Psoas muscle (tissue), 8 donors: ENCODE data around the gene TBX18. TPM values are rescaled to one million over a fixed set of nuclear protein-coding genes. Genes with fewer than 3 reads are reported as not detected.

Source experiments
- ATAC-seq, 4 donors: fragments of 200-7000 bp; cut with Tn5 transposase; one replicate each; pipeline ENCODE4 v1.9.1; 2020; ENCODE audit warnings: moderate library complexity in 3 of 4, mild to moderate bottlenecking in 2 of 4
- DNase-seq, 2 donors: peaks; one replicate each; pipeline ENCODE4 v3.0.0-alpha.2; 2020
- H3K27ac ChIP-seq: fragments of 200-600 bp; one replicate; pipeline ENCODE4 v1.8.0; 2022
- H3K27me3 ChIP-seq, 3 donors: fragments of 200-600 bp in 1 of 3; one replicate each; pipeline versions ENCODE4 v1.6.1 to v1.8.0; 2013 to 2022; ENCODE audit warnings: low read length in 2 of 3, mild to moderate bottlenecking in 2 of 3, moderate library complexity in 1 of 3; ENCODE audit not compliant: insufficient read depth in 3 of 3
- H3K36me3 ChIP-seq, 2 donors: fragments of 200-600 bp in 1 of 2; one replicate each; pipeline versions ENCODE4 v1.6.1 to v1.8.0; 2013 to 2022; ENCODE audit warnings: low read depth in 1 of 2, mild to moderate bottlenecking in 1 of 2, moderate library complexity in 1 of 2; ENCODE audit not compliant: insufficient read depth in 1 of 2
- H3K4me1 ChIP-seq: fragments of 200-600 bp; one replicate; pipeline ENCODE4 v1.8.0; 2022
- H3K4me3 ChIP-seq: fragments of 200-600 bp; one replicate; pipeline ENCODE4 v1.8.0; 2022; ENCODE audit warnings: mild to moderate bottlenecking
- H3K9me3 ChIP-seq: fragments of 200-600 bp; one replicate; pipeline ENCODE4 v1.8.0; 2022
- WGBS, 3 donors: extraction: QIAGEN DNeasy Blood & Tissue Kit; methylation state at CpG; one replicate each; pipeline versions ENCODE4 v1.1.6 to v1.1.7; 2013; 5-methylcytosine and 5-hydroxymethylcytosine counted together
- intact Hi-C, 2 donors: fragments of 100-400 bp; cut with DNase I; formaldehyde crosslinking; loops; one replicate each; pipeline versions ENCODE4 v1.11.0 to v1.14.2; 2022
- polyA plus RNA-seq, 3 donors: library from polyadenylated mRNA; stranded (reverse); fragments of 200-250 nt; gene quantifications; one replicate each; pipeline ENCODE4 v1.2.3, GENCODE V29; 2013
- total RNA-seq, 4 donors: library from RNA; stranded (reverse); fragmentation: NEBNext Ultra II Directional in 2 of 4; extraction: Animal tissue kit (Norgen Biotek cat#: 25700) in 2 of 4; gene quantifications; one replicate each; pipeline versions ENCODE4 v1.2.1 to v1.2.4, GENCODE V29; 2021 to 2023
- TF ChIP-seq, protein P1 (sequence below): fragments of 200-600 bp; IDR thresholded peaks from one replicate; pipeline ENCODE4 v1.8.0; 2022; ENCODE audit warnings: antibody characterized with exemption
- donor health status: healthy with polysubstance abuse.
- donor health status: DM: no; HTN: no; CAD: no; lungs with moderate emphysema.
- donor health status: Bipolar disorder and iron deficiency.
- donor health status: healthy.
- donor health status: DM: yes; HTN: yes; CAD: no.
- donor health status: DM: no; HTN: no; CAD: no.
- donor health status: DM: no; HTN: no; CAD: no.
- donor health status: DM: yes; HTN: yes; CAD: no.

Gene TBX18
- total and polyA plus RNA-seq, 7 donors: 0.24 to 1.0 (median 0.55) TPM

DNA sequence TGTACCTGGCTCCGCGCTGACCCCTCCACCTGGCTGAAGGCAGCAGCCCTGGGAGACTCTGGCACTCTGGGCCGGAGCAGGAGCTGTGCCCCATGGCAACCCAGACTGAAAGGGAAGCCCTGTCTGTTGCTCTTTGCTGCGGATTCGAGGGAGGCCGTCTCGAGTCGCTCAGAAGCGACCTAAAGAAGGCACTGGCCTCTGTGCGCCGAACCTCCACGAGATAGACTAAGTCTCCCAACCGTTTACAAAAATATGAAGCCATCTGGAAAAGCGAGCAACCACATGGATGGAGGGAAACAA lies 10.5 kb upstream of the TBX18 start:
- Histone ChIP-seq H3K27me3 (peaks cover 15 to 82% (median 18%) of the 10 kb centered on the region in 3 donors), H3K36me3 (no peaks in the 10 kb centered on the region), H3K9me3 (no peaks in the 10 kb centered on the region), H3K27ac (no peak overlapping the region), H3K4me3 (peak overlapping the region; percentile 61), H3K4me1 (peaks cover 10% of the 10 kb centered on the region)
- TF ChIP-seq, protein P1, sequence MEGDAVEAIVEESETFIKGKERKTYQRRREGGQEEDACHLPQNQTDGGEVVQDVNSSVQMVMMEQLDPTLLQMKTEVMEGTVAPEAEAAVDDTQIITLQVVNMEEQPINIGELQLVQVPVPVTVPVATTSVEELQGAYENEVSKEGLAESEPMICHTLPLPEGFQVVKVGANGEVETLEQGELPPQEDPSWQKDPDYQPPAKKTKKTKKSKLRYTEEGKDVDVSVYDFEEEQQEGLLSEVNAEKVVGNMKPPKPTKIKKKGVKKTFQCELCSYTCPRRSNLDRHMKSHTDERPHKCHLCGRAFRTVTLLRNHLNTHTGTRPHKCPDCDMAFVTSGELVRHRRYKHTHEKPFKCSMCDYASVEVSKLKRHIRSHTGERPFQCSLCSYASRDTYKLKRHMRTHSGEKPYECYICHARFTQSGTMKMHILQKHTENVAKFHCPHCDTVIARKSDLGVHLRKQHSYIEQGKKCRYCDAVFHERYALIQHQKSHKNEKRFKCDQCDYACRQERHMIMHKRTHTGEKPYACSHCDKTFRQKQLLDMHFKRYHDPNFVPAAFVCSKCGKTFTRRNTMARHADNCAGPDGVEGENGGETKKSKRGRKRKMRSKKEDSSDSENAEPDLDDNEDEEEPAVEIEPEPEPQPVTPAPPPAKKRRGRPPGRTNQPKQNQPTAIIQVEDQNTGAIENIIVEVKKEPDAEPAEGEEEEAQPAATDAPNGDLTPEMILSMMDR: no peak
- 9 to 12% (median 11%) methylated on average over 14 of the region's 14 CpGs for WGBS, 3 donors
- DNase-seq (peak in 1 of 2 donors; percentile 46), ATAC-seq (peak in 2 of 4 donors; percentile 16 to 22)
- intact Hi-C loops: no loop called here

DNA sequence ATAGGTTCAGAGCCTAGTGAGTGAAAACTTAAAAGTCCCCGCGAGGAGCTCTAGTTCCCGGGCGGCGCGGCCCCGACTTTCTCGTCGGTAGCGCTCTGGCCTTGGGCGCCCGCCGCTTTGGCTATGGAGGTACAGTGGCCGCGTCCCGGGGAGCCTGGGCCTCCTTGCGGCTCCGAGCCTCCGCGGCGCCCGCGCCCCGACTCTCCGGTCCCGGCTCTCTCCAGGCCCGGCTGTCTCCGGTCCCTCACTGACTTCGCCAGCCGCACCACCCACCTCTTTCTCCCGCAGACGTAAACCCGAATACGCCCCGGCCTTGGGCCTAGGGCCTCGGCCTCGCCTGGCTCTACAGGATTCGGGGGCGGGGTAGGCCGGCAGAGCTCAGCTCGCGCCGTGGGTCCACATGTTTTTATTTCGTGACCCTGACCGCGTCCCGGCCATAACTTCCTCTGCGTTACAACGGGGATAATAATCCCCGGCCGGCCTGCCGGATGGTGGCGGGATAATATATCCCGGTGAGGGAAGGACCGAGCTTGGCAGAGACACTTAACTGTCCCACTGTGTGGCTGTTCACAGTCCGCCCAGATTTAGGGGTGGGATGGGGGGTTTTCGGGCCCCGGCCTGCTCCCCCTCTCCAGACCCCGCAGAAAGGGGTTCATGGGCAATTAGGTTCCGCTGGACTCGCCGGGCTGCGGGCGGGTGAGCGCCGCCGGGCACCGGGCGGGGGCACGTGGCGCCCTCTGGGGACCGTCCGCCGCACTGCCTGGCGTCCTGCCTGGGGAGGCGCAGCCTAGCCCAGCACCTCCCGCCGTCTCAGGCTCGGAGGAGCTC lies 10.0 kb upstream of the TBX18 start:
- Histone ChIP-seq H3K4me3 (peak overlapping the region; percentile 61), H3K27ac (peak overlapping the region; percentile 50), H3K9me3 (no peaks in the 10 kb centered on the region), H3K27me3 (peaks cover 13 to 88% (median 18%) of the 10 kb centered on the region in 3 donors), H3K36me3 (no peaks in the 10 kb centered on the region), H3K4me1 (peaks cover 10% of the 10 kb centered on the region)
- TF ChIP-seq, protein P1: peak; percentile 25
- ATAC-seq (peak; percentile 63 to 84 (median 76)), DNase-seq (peak; percentile 45 to 74)
- WGBS, 3 donors: 1% methylated on average over 70 to 79 of the region's 79 CpGs
- intact Hi-C loops: no loop called here

DNA sequence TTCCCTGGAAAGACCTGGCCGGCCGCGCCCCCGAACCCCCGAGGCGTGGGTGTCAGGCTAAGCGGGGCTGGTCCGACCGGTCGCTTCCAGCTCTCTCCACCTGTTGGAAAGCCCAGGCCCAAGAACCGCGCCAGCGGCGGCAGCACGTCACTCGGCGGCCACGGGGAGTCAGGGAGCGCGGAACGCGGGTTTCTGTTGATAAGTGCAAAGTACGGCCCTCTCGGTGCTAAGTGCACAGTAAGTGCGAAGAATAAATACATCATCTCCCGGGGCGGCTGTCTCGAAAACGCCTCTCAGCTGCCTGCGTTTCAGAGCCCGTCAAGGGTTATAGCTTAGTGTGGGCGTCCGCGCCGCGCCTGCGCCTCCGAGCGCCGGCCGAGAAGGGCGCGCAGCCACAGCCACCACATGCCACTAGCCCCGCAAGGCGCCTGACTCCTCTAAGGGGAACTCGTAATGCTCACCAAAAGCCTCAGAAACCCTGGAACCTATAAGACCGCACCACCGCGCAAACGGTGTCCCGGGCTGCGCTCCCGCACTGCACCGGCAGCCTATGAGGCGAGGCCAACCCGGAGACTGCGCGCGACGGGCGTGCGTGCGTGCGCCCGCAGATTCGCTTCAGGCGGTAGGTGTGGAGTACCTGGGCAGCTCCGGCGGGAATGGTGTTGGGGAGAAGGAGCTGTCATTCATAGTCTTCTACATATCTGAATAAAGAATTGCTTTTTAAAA lies 9.2 kb upstream of the TBX18 start:
- DNase-seq (peak; percentile 25 to 60), ATAC-seq (peak in 3 of 4 donors; percentile 55 to 69 (median 60))
- intact Hi-C loops: no loop called here
- H3K4me3 ChIP-seq: peak overlapping the region; percentile 61
- TF ChIP-seq, protein P1: no peak
- peaks cover 14 to 96% (median 18%) of the 10 kb centered on the region in 3 donors for H3K27me3 ChIP-seq
- no peaks in the 10 kb centered on the region for H3K9me3 ChIP-seq
- H3K36me3 ChIP-seq: no peaks in the 10 kb centered on the region
- 1 to 2% (median 1%) methylated on average over 66 to 69 of the region's 69 CpGs for WGBS, 3 donors
- peak overlapping the region; percentile 16 for H3K27ac ChIP-seq
- peaks cover 10% of the 10 kb centered on the region for H3K4me1 ChIP-seq

DNA sequence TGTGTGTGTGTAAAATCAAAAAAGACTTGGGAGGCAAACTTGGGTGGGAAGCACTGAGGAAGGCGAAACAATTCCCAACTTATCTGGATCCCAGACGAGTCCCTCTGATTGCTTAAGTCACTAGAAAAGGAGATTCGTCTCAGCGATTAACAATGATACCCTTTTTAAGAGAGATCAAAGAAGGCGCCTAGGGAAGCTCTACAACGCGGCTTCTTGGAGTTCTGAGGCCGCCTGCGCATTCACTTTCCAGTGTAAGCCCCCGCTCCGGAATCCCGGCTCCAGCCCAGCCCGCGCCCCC lies 8.7 kb upstream of the TBX18 start:
- intact Hi-C loops: no loop called here
- WGBS, 3 donors: 2 to 4% (median 3%) methylated on average over 14 of the region's 14 CpGs

More for the DNA sequence above, 8.7 kb upstream of the TBX18 start:
- TF ChIP-seq, protein P1: no peak
- no peak for ATAC-seq
- H3K4me1 ChIP-seq: peaks cover 10% of the 10 kb centered on the region
- no peak for DNase-seq
- H3K4me3 ChIP-seq: peak overlapping the region; percentile 61
- peak overlapping the region; percentile 16 for H3K27ac ChIP-seq
- peaks cover 17 to 99% (median 22%) of the 10 kb centered on the region in 3 donors for H3K27me3 ChIP-seq
- H3K36me3 ChIP-seq: no peaks in the 10 kb centered on the region
- H3K9me3 ChIP-seq: no peaks in the 10 kb centered on the region
